GM23338 (cell line): Measurements from ENCODE around the gene MADCAM1. TPM values are rescaled to one million over a fixed set of nuclear protein-coding genes. Genes with fewer than 3 reads are reported as not detected.

Source experiments
- ATAC-seq: fragments of 200-7000 bp; cut with Tn5 transposase; 3 replicates; pipeline ENCODE4 v1.9.1; 2020
- DNase-seq: peaks from one replicate; pipeline ENCODE4 v3.0.0-alpha.2; 2015; ENCODE audit warnings: low spot score
- H2AFZ ChIP-seq: fragments of 200-600 bp; sonication (generic); 2 replicates; pipeline ENCODE4 v1.8.0; 2016; ENCODE audit warnings: antibody characterized with exemption, mild to moderate bottlenecking, moderate library complexity
- H3F3A ChIP-seq: fragments of 200-600 bp; sonication (generic); replicated peaks from 2 replicates; pipeline ENCODE4 v1.8.0; 2017; ENCODE audit warnings: antibody characterized with exemption, mixed run types, low read depth
- H3K27ac ChIP-seq: fragments of 200-600 bp; sonication (generic); 2 replicates; pipeline ENCODE4 v1.6.1; 2016; ENCODE audit warnings: low read depth
- H3K27me3 ChIP-seq: fragments of 200-600 bp; sonication (generic); 2 replicates; pipeline ENCODE4 v1.8.0; 2016; ENCODE audit warnings: mild to moderate bottlenecking, mixed run types, moderate library complexity; ENCODE audit not compliant: insufficient read depth
- H3K36me3 ChIP-seq: fragments of 200-600 bp; sonication (generic); 2 replicates; pipeline ENCODE4 v1.8.0; 2016; ENCODE audit warnings: mild to moderate bottlenecking; ENCODE audit not compliant: insufficient read depth
- H3K4me1 ChIP-seq: fragments of 200-600 bp; sonication (generic); 2 replicates; pipeline ENCODE4 v1.8.0; 2016; ENCODE audit warnings: mild to moderate bottlenecking, moderate library complexity; ENCODE audit not compliant: insufficient read depth
- H3K4me2 ChIP-seq: fragments of 200-600 bp; sonication (generic); 2 replicates; pipeline ENCODE4 v1.7.1; 2017; ENCODE audit warnings: mixed run types
- H3K4me3 ChIP-seq: fragments of 200-600 bp; sonication (generic); 2 replicates; pipeline ENCODE4 v1.6.1; 2016; ENCODE audit warnings: mixed run types
- H3K79me2 ChIP-seq: fragments of 200-600 bp; sonication (generic); replicated peaks from 2 replicates; pipeline ENCODE4 v1.8.0; 2017; ENCODE audit warnings: mild to moderate bottlenecking; ENCODE audit not compliant: insufficient read depth
- H3K9me2 ChIP-seq: fragments of 200-600 bp; sonication (generic); 2 replicates; pipeline ENCODE4 v1.8.0; 2017; ENCODE audit not compliant: insufficient read depth
- H4K20me1 ChIP-seq: fragments of 200-600 bp; sonication (generic); replicated peaks from 2 replicates; pipeline ENCODE4 v1.8.0; 2017; ENCODE audit warnings: mild to moderate bottlenecking; ENCODE audit not compliant: insufficient read depth
- H3K27ac Mint-ChIP-seq: 2 replicates; pipeline ENCODE4 v1.8.0; 2020; ENCODE audit warnings: inconsistent platforms, mild to moderate bottlenecking, moderate library complexity, mixed read lengths
- H3K27me3 Mint-ChIP-seq: 3 replicates; pipeline ENCODE4 v1.8.0; 2022; ENCODE audit warnings: low read depth, mild to moderate bottlenecking, moderate library complexity, mixed read lengths, inconsistent platforms; ENCODE audit not compliant: insufficient read depth, poor library complexity
- H3K36me3 Mint-ChIP-seq: 3 replicates; pipeline ENCODE4 v1.8.0; 2021; ENCODE audit warnings: low read depth, mild to moderate bottlenecking, inconsistent platforms, moderate library complexity, mixed read lengths
- H3K4me1 Mint-ChIP-seq: 3 replicates; pipeline ENCODE4 v1.8.0; 2020; ENCODE audit warnings: mild to moderate bottlenecking, inconsistent platforms, mixed read lengths
- H3K4me3 Mint-ChIP-seq: 3 replicates; pipeline ENCODE4 v1.8.0; 2021; ENCODE audit warnings: moderate library complexity, mild to moderate bottlenecking, inconsistent platforms, mixed read lengths
- H3K9me3 Mint-ChIP-seq: 3 replicates; pipeline ENCODE4 v1.8.0; 2020; ENCODE audit warnings: moderate library complexity, mild to moderate bottlenecking, inconsistent platforms, mixed read lengths
- CREB1 ChIP-seq: fragments of 250-450 bp; sonication (Bioruptor Pico); IDR thresholded peaks from 2 replicates; pipeline ENCODE4 v1.5.0; 2020; ENCODE audit warnings: low read depth, mild to moderate bottlenecking, moderate library complexity
- ETS1 ChIP-seq: IDR thresholded peaks from 2 replicates; pipeline ENCODE4 v1.6.1; 2016; ENCODE audit warnings: antibody characterized with exemption
- EZH2 ChIP-seq: fragments of 200-600 bp; sonication (generic); IDR thresholded peaks from one replicate; pipeline ENCODE4 v1.8.0; 2017; ENCODE audit warnings: antibody characterized with exemption, mild to moderate bottlenecking, low read depth; ENCODE audit not compliant: unreplicated experiment
- POLR2AphosphoS5 ChIP-seq: IDR thresholded peaks from 2 replicates; pipeline ENCODE4 v1.6.1; 2016; ENCODE audit warnings: antibody characterized with exemption, low read depth
- ZNF331 ChIP-seq: fragments of 250-450 bp; sonication (Bioruptor Pico); IDR thresholded peaks from 2 replicates; pipeline ENCODE4 v1.5.0; 2020; ENCODE audit warnings: low read depth, mild to moderate bottlenecking, moderate library complexity
- polyA plus RNA-seq: library from polyadenylated mRNA; unstranded; fragments of >200 nt; fragmentation: Nextera tagmentation; extraction: Ambion mirVana; gene quantifications from 2 replicates; pipeline ENCODE4 v1.2.1, GENCODE V29; 2016
- total RNA-seq: library from RNA; depleted of rRNA; stranded (reverse); fragments of >200 nt; shearing (Covaris generic); gene quantifications from 2 replicates; pipeline ENCODE4 v1.2.3, GENCODE V29; 2014

The MADCAM1 gene
- total and polyA plus RNA-seq, 2 experiments from 2014 or later = 2.1 to 2.5 TPM

DNA sequence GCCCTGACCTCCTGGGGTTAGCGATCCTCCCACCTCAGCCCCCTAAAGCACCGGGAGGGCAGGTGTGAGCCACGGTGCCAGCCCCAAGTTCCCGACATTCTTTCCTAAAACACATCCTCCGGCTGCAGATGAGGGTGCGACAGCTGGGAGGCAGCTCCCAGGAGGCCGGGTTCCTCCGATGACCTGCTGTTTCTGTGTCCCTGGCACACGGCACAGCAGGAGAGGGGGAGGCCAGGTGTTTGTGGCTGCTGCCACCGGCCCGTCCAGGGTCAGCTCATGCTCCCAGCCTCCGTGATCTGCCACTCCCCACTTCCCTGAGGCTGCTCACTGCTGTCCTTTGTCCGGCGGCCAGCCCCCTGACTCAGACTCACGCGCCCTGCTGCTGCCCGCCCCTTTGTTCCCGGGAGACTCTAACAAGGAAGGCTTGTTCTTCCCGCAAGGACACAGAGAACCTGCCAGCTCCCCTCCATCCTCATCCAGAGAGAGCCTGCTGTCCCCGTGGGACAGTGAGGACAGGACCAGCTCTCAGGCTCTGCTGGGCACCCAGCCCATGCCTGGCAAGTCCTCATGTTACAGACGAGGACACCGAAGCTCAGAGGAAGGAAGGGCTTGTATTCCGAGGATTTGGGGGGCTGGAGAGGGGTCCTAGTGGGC, 10.6 kb upstream of the MADCAM1 start:
- Mint-ChIP-seq H3K36me3 (peaks cover 4% of the 10 kb centered on the region), H3K9me3 (peaks cover 22% of the 10 kb centered on the region), H3K27ac (no peak overlapping the region), H3K4me1 (peaks cover 15% of the 10 kb centered on the region), H3K4me3 (no peak overlapping the region; the same call in 2 of the 3 replicates), H3K27me3 (peaks cover 33% of the 10 kb centered on the region)
- no peak overlapping the region for H3K4me3 ChIP-seq
- ATAC-seq (no peak), DNase-seq (no peak)
- no peak overlapping the region for H2AFZ ChIP-seq
- no peaks in the 10 kb centered on the region for H3K36me3 ChIP-seq
- no peaks in the 10 kb centered on the region for H4K20me1 ChIP-seq
- H3K4me1 ChIP-seq = peaks cover 8% of the 10 kb centered on the region; the same call in 1 of the 2 replicates
- peaks cover 2% of the 10 kb centered on the region; the same call in 1 of the 2 replicates for H3K9me2 ChIP-seq
- no peak overlapping the region for H3K27ac ChIP-seq
- no peaks in the 10 kb centered on the region for H3K79me2 ChIP-seq
- H3F3A ChIP-seq = peaks cover 10% of the 10 kb centered on the region
- TF ChIP-seq EZH2 (no peak), POLR2AphosphoS5 (no peak), ZNF331 (CRISPR knock-in tag) (no peak), ETS1 (no peak)
- H3K4me2 ChIP-seq = no peak overlapping the region
- peaks cover 6% of the 10 kb centered on the region; the same call in 1 of the 2 replicates for H3K27me3 ChIP-seq

GRCh38 chr19:488505-489417, 7.5 kb upstream of the MADCAM1 start:
- H3K36me3 ChIP-seq = no peaks in the 10 kb centered on the region
- H3K27me3 ChIP-seq = peaks cover 6% of the 10 kb centered on the region; the same call in 1 of the 2 replicates
- peaks cover 7% of the 10 kb centered on the region for H3K9me3 Mint-ChIP-seq
- H3F3A ChIP-seq = peaks cover 12% of the 10 kb centered on the region
- peak; percentile 97 for TF ChIP-seq ETS1
- TF ChIP-seq ZNF331 (CRISPR knock-in tag) = no peak
- peak; percentile 80 for TF ChIP-seq CREB1
- TF ChIP-seq POLR2AphosphoS5 = peak; percentile 82
- DNase-seq = peak; percentile 96
- H3K36me3 Mint-ChIP-seq = no peaks in the 10 kb centered on the region
- ATAC-seq = peak; percentile 85
- peaks cover 17% of the 10 kb centered on the region for H3K4me1 Mint-ChIP-seq
- H3K27ac Mint-ChIP-seq = no peak overlapping the region
- peak overlapping the region; percentile 79 for H3K4me3 Mint-ChIP-seq
- peaks cover 30% of the 10 kb centered on the region for H3K27me3 Mint-ChIP-seq
- H4K20me1 ChIP-seq = no peaks in the 10 kb centered on the region
- peak overlapping the region; percentile 92 for H3K4me2 ChIP-seq
- 0 out of 2 replicates have a peak overlapping the region, but pooled peaks have one; percentile 59 for H3K27ac ChIP-seq
- peaks cover 8% of the 10 kb centered on the region; the same call in 1 of the 2 replicates for H3K4me1 ChIP-seq
- no peaks in the 10 kb centered on the region for H3K9me2 ChIP-seq
- H3K79me2 ChIP-seq = no peaks in the 10 kb centered on the region
- H3K4me3 ChIP-seq = peak overlapping the region; percentile 86
- H2AFZ ChIP-seq = peak overlapping the region; percentile 85
